NCI-H526 (cell line): ENCODE results near the gene EIPR1.
A peak's percentile ranks its signal among the peaks of the same experiment; 100 is the strongest.

Experiments
- DNase-seq, 2 experiments: peaks; one replicate each; lab custom pipeline; 2025; lab: John Stamatoyannopoulos, UW

The EIPR1 gene

DNA sequence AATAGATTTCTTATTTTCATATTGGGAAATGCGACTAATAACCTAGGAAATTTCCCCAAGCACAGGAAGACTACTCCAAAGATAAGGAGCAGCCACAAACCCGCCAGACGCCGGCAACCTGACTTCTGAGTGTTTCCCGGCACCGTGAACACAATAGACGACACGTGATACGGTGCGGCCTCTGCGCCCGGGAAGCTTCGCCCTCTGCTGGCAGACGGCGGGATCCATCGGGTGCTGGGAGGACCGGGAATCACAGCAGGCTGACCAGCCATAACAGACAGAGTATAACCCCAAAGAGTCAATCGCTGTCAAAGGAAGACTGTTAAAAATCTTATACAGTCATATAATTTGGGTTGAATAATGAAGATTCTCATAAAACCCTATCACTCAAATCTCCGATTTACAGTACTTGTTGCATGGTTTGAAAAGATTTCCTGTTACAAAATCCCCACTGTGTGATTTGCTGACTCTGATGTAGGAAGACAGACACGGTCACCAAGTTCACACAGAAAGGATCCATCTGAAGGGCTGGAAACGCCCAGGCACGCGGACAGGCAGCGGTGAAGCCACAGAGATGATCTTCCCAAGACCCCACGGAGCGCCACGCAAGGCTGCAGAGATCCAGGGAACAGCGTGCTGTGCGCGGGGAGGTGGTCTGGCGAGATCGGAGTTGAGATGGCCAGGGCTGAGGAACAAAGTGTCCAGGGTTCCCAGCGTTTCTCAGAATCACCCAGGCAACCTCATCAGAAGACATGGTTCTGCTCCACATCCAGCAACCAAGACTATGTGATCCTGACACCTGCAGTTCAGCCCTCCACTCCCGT lies 73.8 kb downstream of the EIPR1 start:
- peak; percentile 49 to 89 for DNase-seq

- no peak for DNase-seq
Measured at GRCh38 chr2:3302751-3303582, 74.7 kb downstream of the EIPR1 start.

GRCh38 chr2:3302421-3302750 lies 75.2 kb downstream of the EIPR1 start:
- no peak for DNase-seq

DNA sequence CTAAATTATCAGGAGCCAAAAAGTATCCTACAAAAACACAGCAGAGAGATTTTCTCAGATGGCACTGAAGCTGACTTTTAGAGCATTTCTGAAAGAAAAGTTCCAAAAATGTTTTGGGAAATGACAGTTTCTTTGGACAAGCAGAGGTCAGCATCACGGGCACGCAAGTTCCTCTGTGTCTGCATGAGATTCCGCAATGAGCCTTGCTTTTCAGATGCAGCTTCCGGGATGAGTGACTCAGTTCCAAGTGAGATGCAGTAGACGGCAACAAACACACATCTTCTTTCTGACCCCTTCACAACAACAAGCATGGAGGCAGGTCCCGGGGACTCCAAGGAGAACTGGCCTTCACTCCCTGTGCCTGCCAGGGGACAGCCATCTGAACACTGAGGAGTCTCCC lies 76.6 kb downstream of the EIPR1 start:
- DNase-seq: no peak

GRCh38 chr2:3300224-3300995 lies 77.2 kb downstream of the EIPR1 start:
- DNase-seq: no peak

DNA sequence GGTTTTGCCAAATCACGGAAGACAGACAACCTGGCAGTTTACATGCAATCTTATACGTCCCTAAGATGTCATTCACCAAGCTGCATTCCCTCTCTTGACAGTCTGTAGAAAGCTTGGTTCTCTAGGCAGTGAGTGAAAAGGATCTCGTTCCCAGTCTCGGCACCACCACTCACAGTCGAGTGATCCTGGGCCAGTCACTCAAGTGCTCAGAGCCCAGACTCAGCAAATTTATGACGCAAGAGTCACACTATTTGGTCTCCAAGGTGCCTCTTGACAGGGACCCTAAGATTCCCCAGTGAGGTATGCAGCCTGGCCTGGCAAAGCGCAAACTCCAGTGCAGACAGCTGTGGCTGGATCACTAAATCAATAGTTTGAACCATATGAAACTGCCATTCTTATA lies 77.9 kb downstream of the EIPR1 start:
- no peak for DNase-seq

DNA sequence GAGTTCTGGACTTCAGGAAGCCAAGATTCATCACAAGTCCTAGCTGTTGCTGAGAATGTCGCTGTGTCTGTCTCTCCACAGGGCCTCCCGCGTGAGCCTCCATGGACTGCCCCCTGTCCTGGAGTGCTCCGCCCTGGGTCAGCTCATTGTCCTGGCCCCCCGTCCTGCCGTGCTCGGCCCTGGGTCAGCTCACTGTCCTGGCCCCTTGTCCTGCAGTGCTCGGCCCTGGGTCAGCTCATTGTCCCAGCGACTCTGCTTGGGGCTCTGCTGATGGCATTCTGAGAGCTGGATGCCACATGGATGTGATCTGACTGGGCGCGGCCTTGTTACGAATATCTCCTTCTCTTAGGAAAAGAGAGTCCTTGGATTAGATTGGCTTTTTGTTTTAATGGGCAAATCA lies 78.5 kb downstream of the EIPR1 start:
- no peak for DNase-seq

DNA sequence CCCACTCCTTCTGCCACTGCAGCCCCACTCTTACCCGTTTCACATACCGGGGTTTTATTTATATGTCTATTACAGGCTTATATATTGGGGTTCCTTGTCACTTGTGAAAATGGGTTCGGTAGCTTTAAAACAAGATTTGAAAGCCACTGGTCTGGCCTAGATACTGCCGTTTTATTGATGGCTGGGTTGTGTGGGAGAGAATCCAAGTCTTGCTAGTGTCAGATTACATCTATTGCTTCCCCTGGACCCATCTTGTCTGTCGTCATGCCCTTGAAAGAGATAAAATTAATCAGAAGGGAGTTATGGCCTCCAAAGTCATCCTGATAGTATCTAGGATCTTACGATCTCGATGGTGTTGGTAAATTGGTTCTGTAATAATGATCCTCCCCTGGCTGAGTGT lies 79.4 kb downstream of the EIPR1 start:
- DNase-seq: no peak

DNA sequence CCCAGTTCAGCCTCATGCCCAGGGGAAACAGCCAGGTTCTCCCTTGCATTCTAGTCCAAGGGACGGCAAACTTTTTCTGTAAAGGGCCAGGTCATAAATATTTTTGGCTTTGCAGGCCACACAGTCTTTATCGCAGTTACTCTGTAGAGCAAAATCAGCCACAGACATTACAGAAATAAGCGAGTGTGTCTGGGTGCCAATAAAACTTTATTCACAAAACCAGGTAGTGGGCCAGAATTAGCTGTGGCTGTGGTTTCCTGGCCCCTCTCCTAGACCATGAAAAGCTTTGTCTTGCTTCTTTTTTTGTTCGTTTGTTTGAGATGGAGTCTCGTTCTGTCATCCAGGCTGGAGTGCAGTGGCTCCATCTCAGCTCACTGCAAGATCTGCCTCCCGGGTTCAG lies 80.1 kb downstream of the EIPR1 start:
- DNase-seq: no peak

DNA sequence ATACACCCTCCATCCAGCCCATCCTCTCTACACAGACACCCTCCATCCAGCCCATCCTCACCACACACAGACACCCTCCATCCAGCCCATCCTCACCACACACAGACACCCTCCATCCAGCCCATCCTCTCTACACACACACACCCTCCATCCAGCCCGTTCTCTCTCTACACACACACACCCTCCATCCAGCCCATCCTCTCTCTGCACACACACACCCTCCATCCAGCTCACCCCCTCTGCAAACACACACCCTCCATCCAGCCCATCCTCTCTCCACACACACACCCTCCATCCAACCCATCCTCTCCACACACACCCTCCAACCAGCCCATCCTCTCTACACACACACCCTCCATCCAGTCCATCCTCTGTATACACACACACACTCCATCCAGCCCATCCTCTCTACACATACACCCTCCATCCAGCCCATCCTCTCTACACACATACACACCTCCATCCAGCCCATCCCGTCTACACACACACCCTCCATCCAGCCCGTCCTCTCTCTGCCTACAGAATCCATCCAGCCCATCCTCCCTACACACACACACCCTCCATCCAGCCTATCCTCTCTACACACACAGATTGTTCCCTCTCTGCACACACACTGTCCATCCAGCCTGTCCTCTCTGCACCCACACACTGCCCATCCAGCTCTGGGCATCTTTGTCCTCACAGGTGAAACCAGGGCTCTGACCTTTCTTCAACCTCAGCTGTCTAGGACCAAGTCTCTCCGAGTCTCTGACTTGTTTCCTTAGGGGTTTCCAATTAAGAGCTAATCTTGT lies 81.2 kb downstream of the EIPR1 start:
- DNase-seq: no peak

DNA sequence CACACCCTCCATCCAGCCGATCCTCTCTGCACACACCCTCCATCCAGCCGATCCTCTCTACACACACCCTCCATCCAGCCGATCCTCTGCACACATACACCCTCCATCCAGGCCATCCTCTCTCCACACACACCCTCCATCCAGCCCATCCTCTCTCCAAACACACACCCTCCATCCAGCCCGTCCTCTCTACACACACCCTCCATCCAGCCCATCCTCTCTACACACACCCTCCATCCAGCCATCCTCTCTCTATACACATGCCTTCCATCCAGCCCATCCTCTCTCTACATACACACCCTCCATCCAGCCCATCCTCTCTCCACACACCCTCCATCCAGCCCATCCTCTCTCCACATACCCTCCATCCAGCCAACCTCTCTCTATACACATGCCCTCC lies 83.1 kb downstream of the EIPR1 start:
- no peak for DNase-seq

- no peak for DNase-seq
Measured at GRCh38 chr2:3294069-3294468, 83.5 kb downstream of the EIPR1 start.

- no peak for DNase-seq
Measured at GRCh38 chr2:3293221-3293620, 84.4 kb downstream of the EIPR1 start.

DNA sequence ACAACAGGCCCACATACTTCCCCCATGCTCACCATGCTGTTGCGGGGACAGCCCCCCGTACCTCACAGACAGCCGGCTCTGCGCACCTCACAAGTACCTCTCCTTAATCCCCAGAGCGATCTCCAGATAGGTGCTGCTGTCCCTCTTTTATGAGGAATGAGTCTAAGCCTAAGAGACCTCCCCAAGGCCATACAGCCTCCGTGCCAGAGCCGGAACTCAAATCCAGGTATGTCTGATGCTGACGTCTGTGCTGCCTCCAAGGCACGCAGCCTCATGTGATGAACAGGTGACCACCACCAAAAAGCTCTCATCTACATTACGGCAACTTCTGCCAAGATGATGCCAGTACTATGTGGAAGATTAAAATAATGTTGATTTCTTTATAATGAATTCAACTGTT lies 85.2 kb downstream of the EIPR1 start:
- DNase-seq: no peak

DNA sequence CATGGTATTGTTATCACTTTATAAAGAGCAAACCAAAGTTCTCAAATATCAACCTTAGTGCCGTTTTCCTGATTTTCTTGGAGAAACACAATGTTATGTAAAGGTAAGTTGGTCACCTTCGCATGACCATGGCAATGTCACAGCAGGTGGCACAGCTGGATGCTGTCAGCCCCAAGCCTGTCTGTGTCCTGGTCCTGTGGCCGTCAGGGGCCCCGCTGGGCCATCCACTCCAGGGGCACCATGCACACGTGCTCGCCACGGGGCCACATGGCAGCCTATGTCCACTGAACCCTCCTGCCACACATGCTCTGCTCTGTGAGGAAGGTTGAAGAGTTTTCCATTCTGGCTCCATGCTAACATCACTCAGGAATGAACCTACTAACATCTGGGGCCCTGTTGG lies 85.9 kb downstream of the EIPR1 start:
- DNase-seq: no peak

- no peak for DNase-seq
Measured at GRCh38 chr2:3291113-3291512, 86.5 kb downstream of the EIPR1 start.

GRCh38 chr2:3290655-3291054 lies 87.0 kb downstream of the EIPR1 start:
- no peak for DNase-seq

DNA sequence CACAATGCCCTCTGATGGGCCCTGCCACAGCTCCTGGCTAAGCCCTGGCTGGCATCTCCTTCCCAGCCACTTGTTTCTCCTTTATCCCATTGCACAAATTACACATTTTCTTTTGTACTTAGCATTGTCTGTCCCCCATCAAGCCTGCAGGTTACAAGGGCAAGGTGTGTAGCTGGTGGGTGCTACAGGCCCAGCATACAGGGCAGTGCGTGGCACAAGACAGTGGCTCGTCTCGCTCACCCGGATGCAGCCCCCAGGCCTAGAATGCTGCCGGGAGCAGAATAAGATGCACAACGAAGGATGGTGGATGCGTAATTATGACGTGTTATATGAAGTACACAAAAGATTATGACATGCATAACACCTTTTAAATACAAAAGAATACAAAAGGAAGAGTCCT lies 87.6 kb downstream of the EIPR1 start:
- DNase-seq: no peak

DNA sequence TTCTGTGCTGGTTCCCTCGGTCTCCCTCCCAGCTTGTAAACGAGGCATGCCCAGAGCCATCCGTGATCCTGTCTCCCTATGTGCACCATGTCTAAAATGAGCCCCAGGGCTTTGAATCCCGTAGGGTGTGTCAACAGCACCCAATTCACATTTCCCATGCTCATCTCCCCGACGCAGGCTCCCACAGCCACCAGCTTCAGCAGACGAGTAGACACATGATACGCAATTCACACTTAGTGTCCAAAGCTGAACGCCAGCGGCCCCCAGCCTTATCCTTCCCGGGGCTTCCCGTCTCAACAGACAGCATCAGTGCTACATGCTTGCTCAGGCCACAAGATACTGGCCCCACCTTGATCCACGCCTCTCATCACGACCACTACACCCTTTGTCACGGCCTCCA lies 88.1 kb downstream of the EIPR1 start:
- no peak for DNase-seq

DNA sequence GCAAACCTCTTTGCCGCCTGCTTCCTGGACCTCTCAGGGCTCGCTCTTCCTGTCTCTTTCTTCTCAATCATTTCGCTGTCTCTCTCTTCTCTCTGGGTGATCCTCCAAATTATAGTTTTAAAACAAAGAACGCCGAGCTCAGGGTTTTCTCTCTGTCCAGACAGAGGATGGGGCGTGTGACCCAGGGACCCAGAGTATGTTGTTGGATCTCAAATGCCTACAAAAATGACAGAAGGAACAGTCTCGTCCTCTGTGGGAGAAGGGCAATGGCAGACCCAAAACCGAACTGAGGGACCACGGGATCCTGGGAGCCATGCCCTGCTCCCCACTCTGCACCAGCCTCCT lies 88.5 kb downstream of the EIPR1 start:
- no peak for DNase-seq

- DNase-seq: peak; percentile 4 to 19
Measured at GRCh38 chr2:3288470-3289170, 89.0 kb downstream of the EIPR1 start.
